ENCODE data around the gene USP30.

The USP30 gene

GRCh38 chr12:109052414-109053323 is at the start of gene USP30:
TSS of gene USP30 (plus strand) at chr12:109052576. CDS start at chr12:109052679, 103 bp downstream.
- H3K4me3 ChIP-seq (ENCODE audit: low read depth, low read length) = peak within 1 kb of the TSS; percentile 94
- peak; percentile 41 for DNase-seq (ENCODE audit: low read depth, low spot score)
- POLR2A ChIA-PET = interaction anchor here (0.6 kb wide), 1 partner anchor 195 kb away, joined by 3 read pairs; the partner anchor contains the start of gene SSH1
- no peak for TF ChIP-seq CTCF (IDR thresholded peaks at IDR 0.05; ENCODE audit: insufficient read depth, low read length, missing control alignments)
- CTCF ChIA-PET = interaction anchor here (0.9 to 2.5 kb wide), 3 partner anchors 10 to 200 kb away, joined by 3 to 9 read pairs (median 5); no protein-coding TSS in a partner anchor

- ChIA-PET POLR2A (no interaction called here), CTCF (interaction anchor here (0.6 kb wide), 1 partner anchor 109 kb away, joined by 3 read pairs; no protein-coding TSS in a partner anchor)
- no peak overlapping the region for H3K4me3 ChIP-seq (ENCODE audit: low read depth, low read length)
- no peak for DNase-seq (ENCODE audit: low read depth, low spot score)
- TF ChIP-seq CTCF (IDR thresholded peaks at IDR 0.05; ENCODE audit: insufficient read depth, low read length, missing control alignments) = no peak
These were observed 48.4 kb upstream of the USP30 start for GRCh38 chr12:109004017-109004416.

- H3K4me3 ChIP-seq (ENCODE audit: low read depth, low read length) = no peak overlapping the region
- ChIA-PET POLR2A (no interaction called here), CTCF (no interaction called here)
- DNase-seq (ENCODE audit: low read depth, low spot score) = no peak
- TF ChIP-seq CTCF (IDR thresholded peaks at IDR 0.05; ENCODE audit: insufficient read depth, low read length, missing control alignments) = no peak
These were observed 42.6 kb upstream of the USP30 start for GRCh38 chr12:109009766-109010165.

GRCh38 chr12:109010259-109010658 is 42.1 kb upstream of the USP30 start:
- no peak for TF ChIP-seq CTCF (IDR thresholded peaks at IDR 0.05; ENCODE audit: insufficient read depth, low read length, missing control alignments)
- H3K4me3 ChIP-seq (ENCODE audit: low read depth, low read length) = no peak overlapping the region
- ChIA-PET CTCF (no interaction called here), POLR2A (no interaction called here)
- no peak for DNase-seq (ENCODE audit: low read depth, low spot score)

GRCh38 chr12:109014984-109015765 is 37.2 kb upstream of the USP30 start:
- CTCF ChIA-PET = no interaction called here
- POLR2A ChIA-PET = no interaction called here
- H3K4me3 ChIP-seq (ENCODE audit: low read depth, low read length) = no peak overlapping the region
- TF ChIP-seq CTCF (IDR thresholded peaks at IDR 0.05; ENCODE audit: insufficient read depth, low read length, missing control alignments) = no peak
- no peak for DNase-seq (ENCODE audit: low read depth, low spot score)

- ChIA-PET CTCF (no interaction called here), POLR2A (no interaction called here)
- TF ChIP-seq CTCF (IDR thresholded peaks at IDR 0.05; ENCODE audit: insufficient read depth, low read length, missing control alignments) = no peak
- DNase-seq (ENCODE audit: low read depth, low spot score) = no peak
- no peak overlapping the region for H3K4me3 ChIP-seq (ENCODE audit: low read depth, low read length)
These were observed 36.4 kb upstream of the USP30 start for GRCh38 chr12:109016016-109016415.
